OCI-LY3 (cell line): ENCODE data around the gene MNAT1.

Source experiments
- H2AFZ ChIP-seq: fragments of 200-600, 300-600 bp; shearing (Covaris generic); 2 replicates; pipeline ENCODE4 v1.6.0; 2014; ENCODE audit warnings: antibody characterized with exemption, low read depth, low read length
- H3K27ac ChIP-seq: fragments of 200-600, 300-600 bp; sonication (generic); 2 replicates; pipeline ENCODE4 v1.5.1; 2014; ENCODE audit warnings: mild to moderate bottlenecking, low read length, moderate library complexity, mixed read lengths
- H3K27me3 ChIP-seq: fragments of 200-600, 300-600 bp; sonication (generic); 2 replicates; pipeline ENCODE4 v1.6.1; 2014; ENCODE audit warnings: low read depth, low read length, mixed read lengths
- H3K36me3 ChIP-seq: fragments of 200-600, 300-600 bp; sonication (generic); replicated peaks from 2 replicates; pipeline ENCODE3; 2014; ENCODE audit warnings: low read depth, low read length, mixed read lengths
- H3K4me1 ChIP-seq: fragments of 300-600, 200-600 bp; sonication (generic); 2 replicates; pipeline ENCODE4 v1.6.1; 2014; ENCODE audit warnings: low read length, mixed read lengths
- H3K4me2 ChIP-seq: fragments of 200-600, 300-600 bp; sonication (generic); 2 replicates; pipeline ENCODE4 v1.6.1; 2014; ENCODE audit warnings: low read length, mixed read lengths
- H3K4me3 ChIP-seq: fragments of 300-600, 200-600 bp; sonication (generic); 2 replicates; pipeline ENCODE4 v1.5.1; 2014; ENCODE audit warnings: antibody characterized with exemption, mild to moderate bottlenecking, low read length, moderate library complexity
- H3K79me2 ChIP-seq: fragments of 300-600, 200-600 bp; shearing (Covaris generic); 2 replicates; pipeline ENCODE4 v1.6.1; 2014; ENCODE audit warnings: mild to moderate bottlenecking, low read length, mixed read lengths
- H3K9ac ChIP-seq: fragments of 300-600, 200-600 bp; shearing (Covaris generic); 2 replicates; pipeline ENCODE4 v1.6.0; 2014; ENCODE audit warnings: mild to moderate bottlenecking, low read length, moderate library complexity
- H3K9me3 ChIP-seq: fragments of 200-600, 300-600 bp; shearing (Covaris generic); 2 replicates; pipeline ENCODE4 v1.6.1; 2014; ENCODE audit warnings: low read length, mixed read lengths; ENCODE audit not compliant: insufficient read depth
- H4K20me1 ChIP-seq: fragments of 200-600, 300-600 bp; sonication (generic); 2 replicates; pipeline ENCODE4 v1.6.1; 2016; ENCODE audit warnings: low read length, mixed read lengths; ENCODE audit not compliant: insufficient read depth
- EZH2phosphoT487 ChIP-seq: fragments of 200-600 bp; shearing (Covaris generic); IDR thresholded peaks from 2 replicates; pipeline ENCODE4 v1.6.1; 2018; ENCODE audit warnings: antibody characterized with exemption, mixed run types, low read depth
- TF ChIP-seq, protein P1 (sequence below): fragments of 200-600, 300-600 bp; sonication (generic); IDR thresholded peaks from 2 replicates; pipeline ENCODE4 v1.5.1; 2014; ENCODE audit warnings: antibody characterized with exemption, low read length, low read depth

Gene MNAT1

DNA sequence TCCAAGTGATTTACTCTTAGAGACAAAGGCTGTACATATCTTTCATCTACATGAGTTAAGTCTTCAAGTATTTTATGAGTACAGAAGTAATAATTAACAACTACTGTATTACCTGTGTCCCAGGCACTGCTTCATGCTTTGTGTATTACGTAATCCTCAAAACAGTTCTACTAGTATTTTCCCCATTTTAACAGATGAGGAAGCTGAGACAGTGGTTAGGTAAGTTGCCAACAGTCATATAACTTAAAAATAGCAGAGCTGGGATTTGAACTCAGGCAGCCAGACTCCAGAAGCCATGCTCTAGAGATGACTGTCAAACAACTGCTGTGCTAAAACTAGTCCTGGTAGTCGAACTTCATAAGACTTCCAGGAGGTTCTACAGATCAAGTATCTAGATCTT, 235.6 kb downstream of the MNAT1 start:
- TF ChIP-seq EZH2phosphoT487 = no peak
- TF ChIP-seq, protein P1, sequence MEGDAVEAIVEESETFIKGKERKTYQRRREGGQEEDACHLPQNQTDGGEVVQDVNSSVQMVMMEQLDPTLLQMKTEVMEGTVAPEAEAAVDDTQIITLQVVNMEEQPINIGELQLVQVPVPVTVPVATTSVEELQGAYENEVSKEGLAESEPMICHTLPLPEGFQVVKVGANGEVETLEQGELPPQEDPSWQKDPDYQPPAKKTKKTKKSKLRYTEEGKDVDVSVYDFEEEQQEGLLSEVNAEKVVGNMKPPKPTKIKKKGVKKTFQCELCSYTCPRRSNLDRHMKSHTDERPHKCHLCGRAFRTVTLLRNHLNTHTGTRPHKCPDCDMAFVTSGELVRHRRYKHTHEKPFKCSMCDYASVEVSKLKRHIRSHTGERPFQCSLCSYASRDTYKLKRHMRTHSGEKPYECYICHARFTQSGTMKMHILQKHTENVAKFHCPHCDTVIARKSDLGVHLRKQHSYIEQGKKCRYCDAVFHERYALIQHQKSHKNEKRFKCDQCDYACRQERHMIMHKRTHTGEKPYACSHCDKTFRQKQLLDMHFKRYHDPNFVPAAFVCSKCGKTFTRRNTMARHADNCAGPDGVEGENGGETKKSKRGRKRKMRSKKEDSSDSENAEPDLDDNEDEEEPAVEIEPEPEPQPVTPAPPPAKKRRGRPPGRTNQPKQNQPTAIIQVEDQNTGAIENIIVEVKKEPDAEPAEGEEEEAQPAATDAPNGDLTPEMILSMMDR = no peak
- Histone ChIP-seq H3K27ac (no peak overlapping the region), H3K9ac (no peak overlapping the region), H4K20me1 (no peaks in the 10 kb centered on the region), H3K4me2 (no peak overlapping the region), H3K4me3 (no peak overlapping the region), H3K27me3 (no peaks in the 10 kb centered on the region), H3K79me2 (no peaks in the 10 kb centered on the region), H2AFZ (no peak overlapping the region), H3K9me3 (no peaks in the 10 kb centered on the region), H3K4me1 (no peaks in the 10 kb centered on the region), H3K36me3 (peaks cover 7% of the 10 kb centered on the region)

DNA sequence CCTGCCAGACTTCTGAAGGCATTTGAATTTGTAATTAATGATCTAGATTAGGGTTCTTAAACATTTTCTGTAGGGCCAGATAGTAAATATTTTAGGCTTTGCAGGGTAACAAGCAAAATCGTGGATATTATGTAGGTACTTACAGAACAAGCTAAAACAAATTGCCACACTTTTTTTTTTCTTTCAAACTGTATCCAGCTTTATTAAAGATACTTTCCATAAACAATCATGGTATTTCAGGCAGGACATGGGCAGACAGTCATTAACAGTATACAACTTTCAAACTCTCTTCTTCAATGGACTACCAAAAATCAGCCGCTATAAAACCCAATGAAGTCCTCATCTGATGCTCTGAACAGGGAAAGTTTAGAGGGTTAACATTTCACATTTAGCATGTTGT, 236.7 kb downstream of the MNAT1 start:
- H3K9me3 ChIP-seq = no peaks in the 10 kb centered on the region
- no peaks in the 10 kb centered on the region for H4K20me1 ChIP-seq
- H2AFZ ChIP-seq = no peak overlapping the region
- H3K4me2 ChIP-seq = no peak overlapping the region
- H3K4me3 ChIP-seq = no peak overlapping the region
- peaks cover 13% of the 10 kb centered on the region for H3K36me3 ChIP-seq
- H3K79me2 ChIP-seq = no peaks in the 10 kb centered on the region
- no peak overlapping the region for H3K9ac ChIP-seq
- no peaks in the 10 kb centered on the region for H3K4me1 ChIP-seq
- H3K27me3 ChIP-seq = no peaks in the 10 kb centered on the region
- TF ChIP-seq EZH2phosphoT487 = no peak
- TF ChIP-seq, protein P1 = no peak
- H3K27ac ChIP-seq = no peak overlapping the region

DNA sequence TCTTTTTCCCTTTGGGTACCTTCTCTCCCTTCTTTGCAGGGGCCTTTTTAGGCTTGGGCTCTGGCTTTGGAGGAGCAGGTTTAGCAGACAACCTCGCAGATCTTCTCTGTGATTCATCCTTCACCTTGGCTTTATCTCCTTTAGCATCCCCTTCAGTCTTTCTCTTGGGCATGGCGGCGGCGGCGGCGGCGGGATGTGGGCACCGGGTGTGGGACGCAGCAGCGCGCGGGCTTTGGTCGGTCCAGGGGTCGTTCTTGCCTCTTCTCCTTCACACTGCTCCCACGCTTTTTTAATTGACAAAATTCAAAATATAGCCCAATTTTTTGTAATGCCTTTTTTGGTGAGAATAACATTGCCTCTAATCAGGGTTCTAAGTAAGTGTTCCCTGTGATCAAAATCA, 237.7 kb downstream of the MNAT1 start:
- TF ChIP-seq EZH2phosphoT487 = no peak
- TF ChIP-seq, protein P1 = no peak
- Histone ChIP-seq H3K27ac (no peak overlapping the region), H3K4me3 (no peak overlapping the region), H3K36me3 (peaks cover 24% of the 10 kb centered on the region), H4K20me1 (no peaks in the 10 kb centered on the region), H3K9ac (no peak overlapping the region), H3K79me2 (no peaks in the 10 kb centered on the region), H2AFZ (no peak overlapping the region), H3K9me3 (no peaks in the 10 kb centered on the region), H3K27me3 (no peaks in the 10 kb centered on the region), H3K4me2 (no peak overlapping the region), H3K4me1 (no peaks in the 10 kb centered on the region)

DNA sequence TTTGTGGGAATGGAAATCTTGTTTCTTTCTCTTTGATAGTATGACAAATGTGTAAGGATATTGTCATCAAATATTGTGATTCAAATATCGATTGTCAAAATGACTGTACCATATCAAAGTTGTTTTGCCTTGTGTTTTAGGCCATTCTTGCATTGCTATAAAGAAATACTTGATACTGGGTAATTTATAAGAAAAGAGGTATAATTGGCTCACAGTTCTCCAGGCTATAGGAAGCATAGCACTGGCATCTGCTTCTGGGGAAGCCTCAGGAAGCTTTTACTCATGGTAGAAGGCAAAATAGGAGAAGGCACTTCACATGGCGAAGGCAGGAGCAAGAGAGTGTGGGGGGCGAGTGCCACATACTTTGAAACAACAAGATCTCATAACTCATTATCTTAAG, 238.5 kb downstream of the MNAT1 start:
- Histone ChIP-seq H3K36me3 (peaks cover 28% of the 10 kb centered on the region), H3K9me3 (no peaks in the 10 kb centered on the region), H3K27ac (no peak overlapping the region), H3K79me2 (no peaks in the 10 kb centered on the region), H3K4me3 (no peak overlapping the region), H2AFZ (no peak overlapping the region), H3K27me3 (no peaks in the 10 kb centered on the region), H3K4me1 (no peaks in the 10 kb centered on the region), H3K9ac (no peak overlapping the region), H3K4me2 (no peak overlapping the region), H4K20me1 (no peaks in the 10 kb centered on the region)
- no peak for TF ChIP-seq EZH2phosphoT487
- TF ChIP-seq, protein P1 = no peak
